IMR-90 (cell line): ENCODE measurements around the gene CRYGA.

Source experiments
- BHLHE40 ChIP-seq: fragments of 150-350 bp; IDR thresholded peaks from 2 replicates; pipeline ENCODE4 v1.6.1; 2016; ENCODE audit warnings: mild to moderate bottlenecking, low read depth, low read length
- CEBPB ChIP-seq: IDR thresholded peaks from 2 replicates; pipeline ENCODE4 v1.6.1; 2012; ENCODE audit warnings: low read depth, low read length, improper control_type of control experiment
- CHD1 ChIP-seq: IDR thresholded peaks from 2 replicates; pipeline ENCODE4 v1.6.1; 2012; ENCODE audit warnings: low read depth, low read length, improper control_type of control experiment
- CTCF ChIP-seq: conservative IDR thresholded peaks from 2 replicates; pipeline ENCODE4 v1.5.1; 2012; ENCODE audit warnings: mild to moderate bottlenecking, low read depth, low read length, improper control_type of control experiment
- MAFK ChIP-seq: IDR thresholded peaks from 2 replicates; pipeline ENCODE4 v1.6.1; 2012; ENCODE audit warnings: low read depth, low read length, improper control_type of control experiment
- MAZ ChIP-seq: IDR thresholded peaks from 2 replicates; pipeline ENCODE4 v1.6.1; 2012; ENCODE audit warnings: low read depth, mild to moderate bottlenecking, low read length, improper control_type of control experiment, moderate library complexity, borderline replicate concordance
- MXI1 ChIP-seq: IDR thresholded peaks from 2 replicates; pipeline ENCODE4 v1.6.1; 2012; ENCODE audit warnings: low read depth, mild to moderate bottlenecking, low read length, moderate library complexity, borderline replicate concordance
- NFE2L2 ChIP-seq: fragments of 150-350 bp; IDR thresholded peaks from 2 replicates; pipeline ENCODE4 v1.6.1; 2016; ENCODE audit warnings: low read depth, mild to moderate bottlenecking, low read length
- POLR2A ChIP-seq: IDR thresholded peaks from 2 replicates; pipeline ENCODE4 v1.6.1; 2012; ENCODE audit warnings: mild to moderate bottlenecking, low read depth, low read length
- RAD21 ChIP-seq: IDR thresholded peaks from 2 replicates; pipeline ENCODE4 v1.6.1; 2012; ENCODE audit warnings: low read length, improper control_type of control experiment
- RFX5 ChIP-seq: IDR thresholded peaks from 2 replicates; pipeline ENCODE4 v1.8.0; 2012; ENCODE audit warnings: low read depth, mild to moderate bottlenecking, low read length, moderate library complexity
- SMC3 ChIP-seq: fragments of 150-350 bp; IDR thresholded peaks from 2 replicates; pipeline ENCODE4 v1.6.1; 2016; ENCODE audit warnings: low read depth, mild to moderate bottlenecking, antibody characterized with exemption, low read length, moderate library complexity
- USF2 ChIP-seq: fragments of 150-350 bp; IDR thresholded peaks from 2 replicates; pipeline ENCODE4 v1.6.1; 2017; ENCODE audit warnings: mild to moderate bottlenecking, antibody characterized with exemption, low read length, low read depth
- TF ChIP-seq, protein P1 (sequence below): fragments of 150-350 bp; IDR thresholded peaks from 2 replicates; pipeline ENCODE4 v1.6.1; 2016; ENCODE audit warnings: low read depth, mild to moderate bottlenecking, low read length, moderate library complexity, borderline replicate concordance

DNA sequence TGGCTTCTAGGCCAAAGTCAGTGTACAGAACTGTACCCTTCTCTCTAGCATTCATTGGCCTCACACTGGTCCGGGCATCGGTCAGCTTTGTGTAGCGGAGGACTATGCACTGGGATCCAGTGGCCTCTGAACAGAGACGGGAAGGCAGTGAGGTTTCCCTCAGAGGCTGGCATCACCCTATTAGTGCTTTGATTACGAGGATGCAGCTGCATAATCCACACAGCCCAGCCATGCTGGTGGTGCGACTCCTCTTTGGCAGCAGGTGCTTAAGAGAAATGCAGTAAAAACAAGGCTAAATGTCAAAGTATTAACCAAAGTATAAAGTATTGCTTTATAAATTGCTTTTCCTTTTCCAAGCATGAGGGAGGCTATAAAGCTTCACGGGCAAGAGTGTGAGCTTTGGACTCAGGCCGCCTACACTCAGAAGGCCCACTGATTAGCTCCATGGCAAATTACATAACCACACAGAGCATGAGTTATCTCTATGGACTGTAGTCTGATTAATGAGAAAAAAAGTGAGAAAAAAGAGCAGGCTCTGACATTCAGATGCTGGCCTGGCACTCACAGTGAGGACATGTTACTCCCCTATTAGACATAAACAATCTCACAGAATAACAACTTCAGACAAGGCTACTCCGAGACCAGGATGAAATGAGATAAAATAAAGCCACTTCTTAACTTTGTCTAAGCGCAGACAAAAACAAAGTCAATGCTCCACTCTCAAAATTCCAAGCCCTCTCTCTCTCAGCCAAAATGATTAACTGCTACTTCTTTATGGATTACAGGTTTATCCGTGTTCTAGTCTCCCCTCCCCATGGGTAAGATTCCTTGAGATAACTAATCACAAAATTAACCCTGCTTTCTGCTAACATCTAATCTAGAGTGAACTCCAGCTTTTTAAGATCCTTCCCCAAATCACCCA lies 27.3 kb downstream of the CRYGA start:
- TF ChIP-seq POLR2A (no peak), BHLHE40 (no peak), CTCF (no peak), MAZ (no peak), CHD1 (no peak), RAD21 (no peak), MXI1 (no peak), RFX5 (no peak), CEBPB (no peak), USF2 (no peak), SMC3 (no peak), MAFK (no peak), NFE2L2 (no peak)
- TF ChIP-seq, protein P1, sequence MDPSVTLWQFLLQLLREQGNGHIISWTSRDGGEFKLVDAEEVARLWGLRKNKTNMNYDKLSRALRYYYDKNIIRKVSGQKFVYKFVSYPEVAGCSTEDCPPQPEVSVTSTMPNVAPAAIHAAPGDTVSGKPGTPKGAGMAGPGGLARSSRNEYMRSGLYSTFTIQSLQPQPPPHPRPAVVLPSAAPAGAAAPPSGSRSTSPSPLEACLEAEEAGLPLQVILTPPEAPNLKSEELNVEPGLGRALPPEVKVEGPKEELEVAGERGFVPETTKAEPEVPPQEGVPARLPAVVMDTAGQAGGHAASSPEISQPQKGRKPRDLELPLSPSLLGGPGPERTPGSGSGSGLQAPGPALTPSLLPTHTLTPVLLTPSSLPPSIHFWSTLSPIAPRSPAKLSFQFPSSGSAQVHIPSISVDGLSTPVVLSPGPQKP, result no peak
